HG02763 (cell line): Measurements from ENCODE around the gene DIP2C.
"Not testable (repeated sequence)": the region's sequence is repeated elsewhere in the genome, so short reads cannot be mapped to it uniquely, and the experiment has no call there.

Source experiments
- ATAC-seq: cut with Tn5 transposase; IDR thresholded peaks from one replicate; pipeline ENCODE4 v1.9.1; 2021; ENCODE audit warnings: mild to moderate bottlenecking, moderate library complexity; ENCODE audit not compliant: unreplicated experiment

DIP2C gene

DNA sequence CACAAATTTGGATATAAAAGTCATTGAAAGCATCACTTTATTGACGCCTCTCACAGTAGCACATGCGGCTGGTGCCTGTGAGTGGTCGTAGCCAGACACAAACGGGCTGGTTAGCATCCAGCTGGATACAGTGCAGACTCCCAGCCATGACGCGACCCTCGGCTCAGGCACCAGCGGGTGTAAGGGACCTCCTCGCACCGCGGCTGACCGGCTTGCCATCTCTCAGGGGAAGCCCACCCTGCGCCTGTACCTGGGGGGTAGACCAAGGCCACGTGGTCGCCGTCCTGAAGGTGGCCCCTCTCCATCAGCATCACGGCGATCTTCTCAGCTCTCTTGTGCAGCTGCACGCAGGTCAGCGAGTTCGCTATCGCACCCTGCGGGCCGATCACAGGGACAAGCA lies 340.4 kb downstream of the DIP2C start:
- ATAC-seq, result no peak

DNA sequence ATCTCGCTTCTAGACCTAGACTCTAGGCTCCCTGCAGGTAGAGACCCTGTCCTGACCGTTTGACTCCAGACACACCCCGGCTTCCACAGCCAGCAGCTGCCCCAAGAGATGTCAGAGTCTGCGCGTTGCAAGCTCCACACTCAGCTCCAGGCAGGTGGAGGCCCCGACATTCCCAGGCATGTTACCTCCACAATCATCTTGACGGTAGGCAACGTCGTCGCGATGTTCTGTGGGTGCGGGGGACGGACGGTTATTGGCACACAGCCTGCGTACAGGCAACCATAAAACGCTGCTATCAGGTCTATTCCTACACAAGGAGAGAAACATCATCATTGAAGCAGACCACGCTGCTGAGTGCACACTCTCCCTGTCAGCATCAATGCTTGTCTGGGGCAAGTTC lies 341.0 kb downstream of the DIP2C start:
- ATAC-seq, result no peak

DNA sequence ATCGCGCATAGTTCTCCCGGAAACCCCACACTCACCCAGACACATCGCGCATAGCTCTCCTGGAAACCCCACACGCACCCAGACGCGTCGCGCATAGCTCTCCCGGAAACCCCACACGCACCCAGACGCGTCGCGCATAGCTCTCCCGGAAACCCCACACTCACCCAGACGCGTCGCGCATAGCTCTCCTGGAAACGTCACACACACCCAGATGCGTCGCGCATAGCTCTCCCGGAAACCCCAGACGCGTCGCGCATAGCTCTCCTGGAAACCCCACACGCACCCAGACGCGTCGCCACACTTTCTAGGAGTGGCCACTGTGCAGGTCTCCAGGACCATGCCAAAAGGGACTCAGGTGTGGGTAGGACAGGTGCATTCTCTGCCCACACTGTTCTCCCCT lies 341.7 kb downstream of the DIP2C start:
- not testable (repeated sequence) for ATAC-seq

- not testable (repeated sequence) for ATAC-seq
Observed at GRCh38 chr10:347190-347589, 342.3 kb downstream of the DIP2C start.

DNA sequence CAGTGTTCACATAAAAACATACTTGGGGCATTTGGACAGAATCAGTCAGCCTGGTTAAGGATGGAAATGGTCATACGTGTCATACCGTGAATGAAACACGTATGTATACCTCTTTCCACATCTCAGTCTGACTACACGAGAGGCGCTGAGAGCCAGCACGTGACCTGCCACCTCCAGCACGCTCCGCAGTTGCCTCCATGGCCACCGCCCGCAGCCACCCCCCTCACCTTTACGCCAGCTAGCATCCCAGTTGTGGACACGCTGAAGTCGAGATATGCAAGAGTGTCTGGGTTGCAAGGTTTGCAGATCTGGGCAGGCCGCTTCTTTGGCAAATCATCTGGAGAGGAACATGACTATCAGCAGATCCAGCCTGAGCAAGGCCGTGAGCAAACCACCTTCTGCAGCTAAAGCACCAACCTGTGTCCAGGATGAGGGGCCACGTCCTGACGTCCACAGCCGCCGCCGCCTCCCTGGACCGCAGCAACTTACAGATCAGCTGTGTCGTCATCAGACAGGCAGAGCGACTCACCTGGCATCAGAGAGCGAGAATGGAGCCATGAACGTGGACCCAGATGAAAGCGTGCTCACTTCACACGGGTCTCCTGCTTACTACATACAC lies 344.8 kb downstream of the DIP2C start:
- no peak for ATAC-seq

- no peak for ATAC-seq
Observed at GRCh38 chr10:343231-344220, 345.9 kb downstream of the DIP2C start.

DNA sequence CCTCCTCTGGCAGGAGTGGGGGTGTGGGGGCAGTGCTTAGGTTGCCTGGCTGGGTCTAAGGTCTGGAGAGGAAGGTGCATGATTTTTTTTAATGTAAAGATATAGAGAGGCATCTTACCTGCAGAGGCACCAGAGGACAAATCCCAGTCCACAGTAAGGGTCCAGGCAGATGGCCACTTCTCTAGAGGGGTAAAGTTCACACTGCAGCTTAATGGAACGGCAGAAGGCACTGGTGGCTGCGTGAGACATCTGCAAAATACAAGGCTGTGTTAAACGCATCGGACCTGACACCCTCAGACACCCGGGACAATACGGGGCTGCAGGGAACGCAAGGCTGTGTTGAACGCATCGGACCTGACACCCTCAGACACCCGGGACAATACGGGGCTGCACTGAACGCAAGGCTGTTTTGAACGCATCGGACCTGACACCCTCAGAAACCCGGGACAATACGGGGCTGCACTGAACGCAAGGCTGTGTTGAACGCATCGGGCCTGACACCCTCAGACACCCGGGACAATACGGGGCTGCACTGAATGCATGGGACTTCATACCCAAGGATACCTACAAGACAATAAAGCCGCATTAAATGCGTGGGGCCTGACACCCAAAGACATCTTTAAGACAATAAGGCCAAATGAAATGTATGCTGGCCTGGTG lies 348.3 kb downstream of the DIP2C start:
- ATAC-seq, result no peak

- ATAC-seq, result no peak
Observed at GRCh38 chr10:340646-341045, 348.8 kb downstream of the DIP2C start.

- no peak for ATAC-seq
Observed at GRCh38 chr10:339038-339391, 350.5 kb downstream of the DIP2C start.

DNA sequence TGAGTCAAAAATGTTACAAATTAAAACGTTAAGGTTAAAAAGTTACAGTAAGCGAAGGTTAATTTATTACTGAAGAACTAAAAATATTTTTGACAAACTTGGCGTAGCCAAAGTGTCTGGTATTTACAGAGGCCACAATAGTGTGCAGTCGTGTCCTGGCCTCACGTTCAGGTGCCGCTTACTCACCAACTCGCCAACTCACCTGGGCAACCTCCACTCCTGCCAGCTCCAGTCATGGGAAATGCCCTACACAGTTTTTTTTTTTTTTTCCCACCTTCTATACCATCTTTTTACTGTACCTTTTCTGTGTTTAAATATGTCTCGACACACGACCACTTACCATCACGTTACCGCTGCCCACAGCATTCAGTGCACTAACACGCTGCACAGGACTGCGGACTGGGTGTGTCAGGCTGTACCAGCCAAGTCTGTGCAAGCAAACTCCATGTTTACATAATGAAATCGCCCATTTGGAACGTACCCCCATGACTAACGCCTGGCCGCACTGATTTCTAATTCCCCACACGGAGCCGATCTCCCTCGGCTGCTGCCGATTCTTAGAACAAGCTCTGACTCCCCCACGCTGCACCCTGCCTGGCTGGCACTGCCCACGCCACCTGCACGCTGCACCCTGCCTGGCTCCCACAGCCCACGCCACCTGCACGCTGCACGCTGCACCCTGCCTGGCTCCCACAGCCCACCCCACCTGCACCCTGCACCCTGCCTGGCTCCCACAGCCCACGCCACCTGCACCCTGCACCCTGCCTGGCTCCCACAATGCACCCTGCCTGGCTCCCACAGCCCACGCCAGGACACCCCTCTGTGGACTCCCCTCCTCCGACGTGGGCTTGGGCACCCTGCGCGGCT lies 351.1 kb downstream of the DIP2C start:
- ATAC-seq, result no peak

DNA sequence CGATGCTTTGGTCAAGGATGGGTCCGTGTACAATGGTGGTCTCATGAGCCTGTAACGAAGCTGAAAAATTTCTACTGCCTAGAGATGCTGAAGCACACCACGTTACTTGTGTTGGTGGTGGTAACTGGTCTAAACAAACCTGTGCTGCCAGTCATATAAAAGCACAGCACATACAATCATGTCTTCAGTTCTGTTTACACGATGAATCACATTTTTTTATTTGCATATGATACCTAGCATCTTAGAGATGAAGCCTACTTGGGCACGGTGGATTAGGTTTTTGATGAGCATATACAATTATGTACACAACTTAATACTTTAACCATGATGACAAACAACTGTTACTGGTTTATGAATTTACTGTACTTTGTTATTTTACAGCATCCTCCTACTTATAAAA lies 353.2 kb downstream of the DIP2C start:
- no peak for ATAC-seq

GRCh38 chr10:335151-335800 lies 354.2 kb downstream of the DIP2C start:
- no peak for ATAC-seq

- ATAC-seq, result no peak
Observed at GRCh38 chr10:331186-331585, 358.3 kb downstream of the DIP2C start.

- ATAC-seq, result no peak
Observed at GRCh38 chr10:329361-330099, 359.9 kb downstream of the DIP2C start.

DNA sequence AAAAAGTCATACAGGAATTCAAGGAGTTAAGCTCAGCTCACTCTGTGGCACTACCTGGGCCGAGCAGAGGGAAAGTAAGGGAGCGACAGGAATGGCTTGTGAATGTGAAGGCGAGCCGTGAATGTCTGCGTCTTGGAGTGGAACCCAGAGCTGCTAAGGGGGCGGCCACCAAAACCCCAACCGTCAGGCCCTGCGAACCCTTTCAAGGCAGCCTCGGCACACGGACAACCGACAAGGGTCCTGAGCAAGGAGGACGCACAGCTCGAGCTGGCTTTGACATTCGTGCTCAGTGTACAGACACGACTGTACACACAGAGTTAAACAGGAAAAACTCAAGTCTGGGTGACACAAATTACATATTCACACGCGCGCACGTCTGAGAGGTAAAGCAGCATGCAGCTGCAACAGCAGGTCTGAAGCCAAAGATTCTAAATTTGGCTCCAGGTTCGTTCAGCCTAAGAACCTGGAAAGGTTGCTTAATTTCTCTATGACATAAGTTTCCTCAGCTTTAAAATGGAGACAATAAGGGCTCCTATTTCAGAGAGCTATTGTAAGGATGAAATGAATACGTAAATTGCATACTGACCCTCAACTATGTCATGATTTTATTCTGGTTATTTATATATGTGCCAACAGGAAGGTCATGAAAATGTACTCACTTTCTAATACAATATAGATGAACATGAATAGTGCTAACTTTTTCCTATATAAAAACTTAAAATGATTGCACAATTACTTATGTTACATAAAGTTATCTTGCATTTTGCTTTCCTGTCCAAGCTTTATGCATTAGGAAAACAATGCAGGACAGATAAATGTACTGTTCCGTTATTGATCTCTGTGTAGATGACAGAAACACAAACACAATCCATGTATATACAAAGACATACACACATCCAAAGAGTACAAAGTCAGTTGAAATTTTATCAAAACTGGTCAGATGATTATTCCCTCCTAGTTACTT lies 361.3 kb downstream of the DIP2C start:
- no peak for ATAC-seq

GRCh38 chr10:326894-327635 lies 362.4 kb downstream of the DIP2C start:
- ATAC-seq, result no peak

DNA sequence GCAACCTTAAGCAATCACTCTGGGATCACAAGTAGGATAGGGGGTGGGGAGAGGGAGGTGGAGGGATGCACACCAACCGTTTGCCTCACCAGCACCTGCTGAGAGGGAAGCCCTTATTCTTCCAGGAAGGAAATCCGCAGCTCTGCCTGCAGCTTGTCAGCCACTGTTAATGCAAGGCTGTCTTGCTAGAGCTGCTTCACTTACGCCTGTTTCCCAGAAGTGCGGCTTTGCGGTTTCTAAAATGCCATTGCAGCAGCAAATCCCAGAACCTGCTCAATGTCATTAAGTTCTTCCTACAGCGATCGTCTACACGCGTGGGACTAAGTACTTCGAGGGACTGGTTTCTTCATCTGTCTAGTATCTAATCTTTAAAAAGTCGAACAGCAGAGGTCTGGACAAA lies 363.1 kb downstream of the DIP2C start:
- no peak for ATAC-seq

- ATAC-seq, result no peak
Observed at GRCh38 chr10:325282-325681, 364.2 kb downstream of the DIP2C start.
